Vagina (tissue), 2 donors: Measurements from ENCODE around the gene PHACTR2. TPM values are rescaled to one million over a fixed set of nuclear protein-coding genes. Genes with fewer than 3 reads are reported as not detected.

Source experiments
- DNase-seq, 2 donors: peaks; one replicate each; pipeline ENCODE4 v3.0.0-alpha.2; 2017; ENCODE audit errors: extremely low spot score in 2 of 2
- H3K27ac ChIP-seq: fragments of 200-600 bp; sonication (generic); one replicate; pipeline ENCODE4 v1.5.1; 2019
- H3K27me3 ChIP-seq: fragments of 200-600 bp; sonication (generic); one replicate; pipeline ENCODE4 v1.5.1; 2019
- H3K36me3 ChIP-seq, 2 donors: fragments of 200-600 bp; sonication (generic); one replicate each; pipeline ENCODE4 v1.5.1; 2017 to 2019
- H3K4me1 ChIP-seq: fragments of 200-600 bp; sonication (generic); one replicate; pipeline ENCODE4 v1.5.1; 2019
- H3K4me3 ChIP-seq, 2 donors: fragments of 200-600 bp; sonication (generic); 1 replicate in 1 of 2; 2 replicates in 1 of 2; pipeline ENCODE4 v1.5.1; 2016 to 2019
- H3K9me3 ChIP-seq: fragments of 200-600 bp; sonication (generic); one replicate; pipeline ENCODE4 v1.5.1; 2019
- CTCF ChIP-seq, 3 experiments: fragments of 450-650 bp in 2 of 3; fragments of 200-600 bp in 1 of 3; sonication (generic) in 1 of 3; IDR thresholded peaks; one replicate each; pipeline ENCODE4 v1.5.1; 2017 to 2019; ENCODE audit warnings: antibody characterized with exemption in 3 of 3, mild to moderate bottlenecking in 2 of 3, moderate library complexity in 2 of 3
- POLR2A ChIP-seq, 2 donors: fragments of 450-650 bp; IDR thresholded peaks; one replicate each; pipeline ENCODE4 v1.6.1; 2017; ENCODE audit warnings: antibody characterized with exemption in 2 of 2, mild to moderate bottlenecking in 2 of 2, moderate library complexity in 2 of 2
- POLR2AphosphoS5 ChIP-seq, 2 donors: sonication (generic); formaldehyde crosslinking; IDR thresholded peaks; one replicate each; pipeline ENCODE4 v1.9.0; 2017; ENCODE audit warnings: antibody characterized with exemption in 2 of 2, mild to moderate bottlenecking in 2 of 2, low read depth in 1 of 2; ENCODE audit not compliant: insufficient read depth in 1 of 2
- intact Hi-C: fragments of 100-400 bp; cut with DNase I; formaldehyde crosslinking; loops from one replicate; pipeline ENCODE4 v1.15.1; 2023
- total RNA-seq: library from RNA; depleted of rRNA; stranded (reverse); fragments of >200 nt; gene quantifications from one replicate; pipeline ENCODE4 v1.2.3, GENCODE V29; 2016

PHACTR2 gene
- total RNA-seq, 1 donor from 2014 or later: 61.6 TPM

GRCh38 chr6:143697076-143697800 lies 19.5 kb downstream of the PHACTR2 start:
- TF ChIP-seq POLR2AphosphoS5 (IDR thresholded peaks at IDR 0.05; ENCODE audit: insufficient read depth in 1 of 2, low read depth in 1 of 2) (no peak), POLR2A (IDR thresholded peaks at IDR 0.05) (no peak), CTCF (IDR thresholded peaks at IDR 0.05) (no peak)
- Histone ChIP-seq H3K27me3 (no peaks in the 10 kb centered on the region), H3K4me1 (peaks cover 65% of the 10 kb centered on the region), H3K36me3 (no peaks in the 10 kb centered on the region), H3K4me3 (no peak overlapping the region), H3K27ac (peak overlapping the region; percentile 3), H3K9me3 (no peaks in the 10 kb centered on the region)
- no peak for DNase-seq
- intact Hi-C loops: no loop called here

- no peak for TF ChIP-seq CTCF (IDR thresholded peaks at IDR 0.05)
- TF ChIP-seq POLR2A (IDR thresholded peaks at IDR 0.05): no peak
- TF ChIP-seq POLR2AphosphoS5 (IDR thresholded peaks at IDR 0.05; ENCODE audit: insufficient read depth in 1 of 2, low read depth in 1 of 2): no peak
- Histone ChIP-seq H3K9me3 (no peaks in the 10 kb centered on the region), H3K4me3 (no peak overlapping the region), H3K27ac (no peak overlapping the region), H3K4me1 (peaks cover 65% of the 10 kb centered on the region), H3K27me3 (no peaks in the 10 kb centered on the region), H3K36me3 (no peaks in the 10 kb centered on the region)
- no peak for DNase-seq
- intact Hi-C loops: no loop called here
Observed at GRCh38 chr6:143698329-143698728, 20.6 kb downstream of the PHACTR2 start.

- H3K9me3 ChIP-seq: no peaks in the 10 kb centered on the region
- H3K27ac ChIP-seq: no peak overlapping the region
- H3K27me3 ChIP-seq: no peaks in the 10 kb centered on the region
- intact Hi-C loops: no loop called here
- no peak for DNase-seq
- TF ChIP-seq POLR2AphosphoS5 (IDR thresholded peaks at IDR 0.05; ENCODE audit: insufficient read depth in 1 of 2, low read depth in 1 of 2): no peak
- no peak for TF ChIP-seq POLR2A (IDR thresholded peaks at IDR 0.05)
- TF ChIP-seq CTCF (IDR thresholded peaks at IDR 0.05): no peak
- H3K4me1 ChIP-seq: peaks cover 65% of the 10 kb centered on the region
- no peaks in the 10 kb centered on the region for H3K36me3 ChIP-seq
- no peak overlapping the region for H3K4me3 ChIP-seq
Observed at GRCh38 chr6:143698759-143699429, 21.1 kb downstream of the PHACTR2 start.

GRCh38 chr6:143699430-143699825 lies 21.7 kb downstream of the PHACTR2 start:
- Histone ChIP-seq H3K27me3 (no peaks in the 10 kb centered on the region), H3K4me3 (no peak overlapping the region), H3K36me3 (no peaks in the 10 kb centered on the region), H3K9me3 (no peaks in the 10 kb centered on the region), H3K27ac (no peak overlapping the region), H3K4me1 (peaks cover 60% of the 10 kb centered on the region)
- DNase-seq: no peak
- TF ChIP-seq POLR2AphosphoS5 (IDR thresholded peaks at IDR 0.05; ENCODE audit: insufficient read depth in 1 of 2, low read depth in 1 of 2): no peak
- TF ChIP-seq CTCF (IDR thresholded peaks at IDR 0.05): no peak
- TF ChIP-seq POLR2A (IDR thresholded peaks at IDR 0.05): no peak
- intact Hi-C loops: no loop called here
